ENCODE data around the gene SPECC1L. TPM values are rescaled to one million over a fixed set of nuclear protein-coding genes. Genes with fewer than 3 reads are reported as not detected.

SPECC1L gene
- total RNA-seq, 1 donor from 2014 or later = 79.5 TPM

DNA sequence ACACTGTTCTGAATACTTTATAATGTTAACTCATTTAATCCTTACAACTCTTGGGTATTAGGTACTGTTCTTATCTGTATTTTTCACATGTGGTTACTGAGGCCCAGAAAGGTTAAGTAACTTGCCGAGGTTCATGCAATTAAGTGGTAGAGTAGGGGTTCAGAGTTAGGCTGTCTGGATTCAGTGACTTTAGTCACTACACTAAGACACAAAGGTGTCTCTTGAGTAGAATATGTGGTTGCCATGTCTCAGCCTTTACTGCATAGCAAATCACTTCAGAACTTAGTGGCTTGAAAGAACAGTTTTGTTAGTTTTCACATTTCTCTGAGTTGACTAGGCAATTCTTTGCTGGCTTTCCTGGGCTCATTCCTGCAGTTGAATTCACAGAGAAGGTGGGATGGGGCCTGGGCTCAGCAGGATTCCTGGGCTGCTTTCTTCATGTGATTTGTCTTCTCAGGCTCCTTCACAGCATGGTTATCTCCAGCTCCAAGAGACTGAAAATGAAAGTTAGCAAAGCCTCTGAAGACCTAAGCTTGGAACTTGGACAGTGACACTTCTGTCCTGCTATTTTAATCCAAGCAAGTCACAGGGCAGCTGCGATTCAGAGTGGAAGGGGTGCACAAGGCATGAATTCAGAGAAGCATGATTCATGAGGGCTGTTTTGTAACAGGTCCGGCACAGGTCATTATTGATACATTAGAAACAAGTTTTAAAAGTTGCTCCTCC, 68.3 kb downstream of the SPECC1L start:
- TF ChIP-seq, protein P1, sequence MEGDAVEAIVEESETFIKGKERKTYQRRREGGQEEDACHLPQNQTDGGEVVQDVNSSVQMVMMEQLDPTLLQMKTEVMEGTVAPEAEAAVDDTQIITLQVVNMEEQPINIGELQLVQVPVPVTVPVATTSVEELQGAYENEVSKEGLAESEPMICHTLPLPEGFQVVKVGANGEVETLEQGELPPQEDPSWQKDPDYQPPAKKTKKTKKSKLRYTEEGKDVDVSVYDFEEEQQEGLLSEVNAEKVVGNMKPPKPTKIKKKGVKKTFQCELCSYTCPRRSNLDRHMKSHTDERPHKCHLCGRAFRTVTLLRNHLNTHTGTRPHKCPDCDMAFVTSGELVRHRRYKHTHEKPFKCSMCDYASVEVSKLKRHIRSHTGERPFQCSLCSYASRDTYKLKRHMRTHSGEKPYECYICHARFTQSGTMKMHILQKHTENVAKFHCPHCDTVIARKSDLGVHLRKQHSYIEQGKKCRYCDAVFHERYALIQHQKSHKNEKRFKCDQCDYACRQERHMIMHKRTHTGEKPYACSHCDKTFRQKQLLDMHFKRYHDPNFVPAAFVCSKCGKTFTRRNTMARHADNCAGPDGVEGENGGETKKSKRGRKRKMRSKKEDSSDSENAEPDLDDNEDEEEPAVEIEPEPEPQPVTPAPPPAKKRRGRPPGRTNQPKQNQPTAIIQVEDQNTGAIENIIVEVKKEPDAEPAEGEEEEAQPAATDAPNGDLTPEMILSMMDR (IDR thresholded peaks at IDR 0.05) = no peak
- Mint-ChIP-seq H3K4me3 (ENCODE audit: unreplicated experiment) (no peak overlapping the region), H3K27ac (ENCODE audit: unreplicated experiment) (no peak overlapping the region), H3K4me1 (ENCODE audit: unreplicated experiment) (no peaks in the 10 kb centered on the region), H3K27me3 (ENCODE audit: unreplicated experiment) (no peaks in the 10 kb centered on the region), H3K36me3 (ENCODE audit: unreplicated experiment) (peaks cover 30% of the 10 kb centered on the region), H3K9me3 (ENCODE audit: unreplicated experiment) (no peaks in the 10 kb centered on the region)
- DNase-seq (ENCODE audit: extremely low spot score, unreplicated experiment) = no peak

DNA sequence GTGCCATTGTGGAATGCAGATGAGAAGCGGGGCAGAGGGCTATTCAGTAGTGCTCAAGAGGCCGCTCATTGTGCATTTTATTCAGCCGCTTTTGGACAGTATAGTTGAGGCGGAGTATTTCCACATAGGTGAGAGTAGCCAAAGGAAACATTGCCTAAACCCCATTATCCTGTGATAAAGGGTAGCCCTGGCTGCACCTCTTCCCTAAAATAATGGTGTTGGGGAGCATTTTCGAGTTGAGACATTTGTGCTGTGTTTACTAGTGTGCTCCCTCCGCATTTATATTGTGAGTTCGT, 68.8 kb downstream of the SPECC1L start:
- no peak overlapping the region for H3K4me3 Mint-ChIP-seq (ENCODE audit: unreplicated experiment)
- H3K36me3 Mint-ChIP-seq (ENCODE audit: unreplicated experiment) = peaks cover 35% of the 10 kb centered on the region
- H3K9me3 Mint-ChIP-seq (ENCODE audit: unreplicated experiment) = no peaks in the 10 kb centered on the region
- no peak for DNase-seq (ENCODE audit: extremely low spot score, unreplicated experiment)
- TF ChIP-seq, protein P1 (IDR thresholded peaks at IDR 0.05) = no peak
- no peaks in the 10 kb centered on the region for H3K27me3 Mint-ChIP-seq (ENCODE audit: unreplicated experiment)
- H3K27ac Mint-ChIP-seq (ENCODE audit: unreplicated experiment) = no peak overlapping the region
- no peaks in the 10 kb centered on the region for H3K4me1 Mint-ChIP-seq (ENCODE audit: unreplicated experiment)

DNA sequence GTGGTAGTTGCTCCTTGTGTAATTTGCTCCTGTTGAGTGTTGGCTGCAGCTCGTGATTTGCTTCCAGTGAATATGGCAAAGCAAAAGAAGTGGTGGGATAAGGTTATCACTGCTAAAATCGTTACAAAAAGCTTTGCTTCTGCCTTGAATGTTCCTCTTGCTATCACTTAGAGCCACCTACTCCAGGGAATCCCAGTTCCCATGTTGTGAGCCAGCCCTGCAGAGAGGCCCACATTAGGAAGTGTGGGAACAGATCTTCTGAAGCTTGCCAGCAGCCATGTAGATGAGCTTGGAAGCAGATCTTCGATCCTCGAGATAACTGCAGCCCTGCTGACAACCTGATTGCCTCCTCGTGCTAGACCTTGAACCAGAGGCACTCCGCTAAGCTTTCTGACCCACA, 71.0 kb downstream of the SPECC1L start:
- Mint-ChIP-seq H3K9me3 (ENCODE audit: unreplicated experiment) (no peaks in the 10 kb centered on the region), H3K36me3 (ENCODE audit: unreplicated experiment) (peaks cover 37% of the 10 kb centered on the region)
- no peak for DNase-seq (ENCODE audit: extremely low spot score, unreplicated experiment)

DNA sequence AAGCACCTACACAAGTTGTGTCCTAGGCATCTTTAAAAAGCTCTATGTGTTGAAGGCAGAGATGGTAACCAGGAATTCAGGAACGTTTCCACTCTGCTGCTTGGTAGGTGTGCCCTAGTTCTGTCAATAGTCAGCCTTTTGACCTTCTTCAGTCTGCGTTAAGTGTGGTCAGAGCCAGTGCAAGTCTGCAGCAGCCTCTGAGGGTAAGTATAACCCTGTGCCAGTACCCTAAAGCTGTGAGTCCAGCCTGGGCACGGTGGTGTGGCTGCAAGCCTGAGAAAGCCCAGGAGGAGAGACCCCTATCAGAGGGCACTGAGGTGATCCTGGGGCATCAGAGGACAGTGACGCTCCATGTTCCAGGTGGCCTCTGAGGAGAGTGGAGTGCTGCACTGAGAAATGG, 80.0 kb downstream of the SPECC1L start:
- Mint-ChIP-seq H3K27me3 (ENCODE audit: unreplicated experiment) (no peaks in the 10 kb centered on the region), H3K9me3 (ENCODE audit: unreplicated experiment) (peaks cover 4% of the 10 kb centered on the region), H3K4me1 (ENCODE audit: unreplicated experiment) (peaks cover 5% of the 10 kb centered on the region), H3K36me3 (ENCODE audit: unreplicated experiment) (peaks cover 48% of the 10 kb centered on the region), H3K27ac (ENCODE audit: unreplicated experiment) (no peak overlapping the region), H3K4me3 (ENCODE audit: unreplicated experiment) (no peak overlapping the region)
- no peak for DNase-seq (ENCODE audit: extremely low spot score, unreplicated experiment)
- TF ChIP-seq, protein P1 (IDR thresholded peaks at IDR 0.05) = no peak

More for the DNA sequence above, 71.0 kb downstream of the SPECC1L start:
- TF ChIP-seq, protein P1 (IDR thresholded peaks at IDR 0.05) = no peak
- H3K27me3 Mint-ChIP-seq (ENCODE audit: unreplicated experiment) = no peaks in the 10 kb centered on the region
- H3K4me3 Mint-ChIP-seq (ENCODE audit: unreplicated experiment) = no peak overlapping the region
- H3K27ac Mint-ChIP-seq (ENCODE audit: unreplicated experiment) = no peak overlapping the region
- H3K4me1 Mint-ChIP-seq (ENCODE audit: unreplicated experiment) = no peaks in the 10 kb centered on the region

DNA sequence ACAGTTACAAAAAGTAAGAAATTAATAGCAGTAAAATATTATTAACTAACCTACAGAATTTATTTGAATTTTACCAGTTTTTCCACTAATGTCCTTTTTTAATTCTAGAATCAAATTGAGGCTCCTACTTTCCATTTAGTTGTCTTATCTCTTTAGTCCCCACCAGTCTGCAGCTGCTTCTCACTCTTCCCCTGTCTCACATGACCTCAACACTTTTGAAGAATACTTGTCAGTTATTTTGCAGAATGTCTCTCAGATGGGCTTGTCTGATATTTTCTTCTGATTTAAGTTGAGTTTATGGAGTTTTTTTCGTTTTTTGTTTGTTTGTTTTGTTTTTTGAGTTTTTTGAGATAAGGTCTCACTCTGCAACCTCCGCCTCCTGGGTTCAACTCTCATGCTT, 82.5 kb downstream of the SPECC1L start:
- peaks cover 19% of the 10 kb centered on the region for H3K4me1 Mint-ChIP-seq (ENCODE audit: unreplicated experiment)
- DNase-seq (ENCODE audit: extremely low spot score, unreplicated experiment) = no peak
- H3K36me3 Mint-ChIP-seq (ENCODE audit: unreplicated experiment) = peaks cover 47% of the 10 kb centered on the region
- TF ChIP-seq, protein P1 (IDR thresholded peaks at IDR 0.05) = no peak
- H3K27me3 Mint-ChIP-seq (ENCODE audit: unreplicated experiment) = no peaks in the 10 kb centered on the region
- H3K27ac Mint-ChIP-seq (ENCODE audit: unreplicated experiment) = no peak overlapping the region
- no peak overlapping the region for H3K4me3 Mint-ChIP-seq (ENCODE audit: unreplicated experiment)
- peaks cover 4% of the 10 kb centered on the region for H3K9me3 Mint-ChIP-seq (ENCODE audit: unreplicated experiment)

All from osteocyte (in vitro differentiated cells).